B cell (primary cell): ENCODE data around the gene SSBP3. TPM values are rescaled to one million over a fixed set of nuclear protein-coding genes. Genes with fewer than 3 reads are reported as not detected.
"Not testable (repeated sequence)": the region's sequence is repeated elsewhere in the genome, so short reads cannot be mapped to it uniquely, and the experiment has no call there.

Source experiments
- ATAC-seq: fragments of 200-7000 bp; cut with Tn5 transposase; one replicate; pipeline ENCODE4 v1.10.0; 2021; ENCODE audit warnings: low read depth, mild to moderate bottlenecking, moderate number of reproducible peaks, moderate library complexity
- CTCF ChIA-PET: fragments of 350-600 bp; sonication (Branson Sonifier 250); formaldehyde crosslinking; loops from one replicate; lab custom pipeline; 2021; ENCODE audit warnings: antibody characterized with exemption, inconsistent platforms; lab: Charles Lee
- POLR2A ChIA-PET: fragments of 350-600 bp; sonication (Branson Sonifier 250); formaldehyde crosslinking; loops from one replicate; lab custom pipeline; 2021; ENCODE audit warnings: antibody characterized with exemption; lab: Charles Lee
- DNase-seq: peaks from one replicate; pipeline ENCODE4 v3.0.0; 2013
- H2AFZ ChIP-seq: 2 replicates; pipeline ENCODE4 v1.6.1; 2012; ENCODE audit warnings: mild to moderate bottlenecking, low read depth, low read length; ENCODE audit not compliant: insufficient read depth, poor library complexity, severe bottlenecking
- H3K27ac ChIP-seq, 2 donors: 1 replicate in 1 of 2; 2 replicates in 1 of 2; pipeline ENCODE4 v1.5.1; 2012 to 2013; ENCODE audit warnings: low read length in 2 of 2, mild to moderate bottlenecking in 2 of 2, moderate library complexity in 1 of 2
- H3K27me3 ChIP-seq, 4 experiments: fragments of 200-600 bp in 1 of 4; sonication (generic) in 1 of 4; replicated peaks in 1 of 4; 1 replicate in 2 of 4; 2 replicates in 2 of 4; pipeline versions ENCODE4 v1.6.1 to v1.7.0; 2013 to 2016; ENCODE audit warnings: low read length in 3 of 4, mild to moderate bottlenecking in 2 of 4, mixed read lengths in 1 of 4, moderate library complexity in 1 of 4; ENCODE audit not compliant: insufficient read depth in 4 of 4, control insufficient read depth in 3 of 4; ENCODE audit errors: control extremely low read depth in 1 of 4
- H3K36me3 ChIP-seq, 2 experiments: replicated peaks in 1 of 2; 1 replicate in 1 of 2; 2 replicates in 1 of 2; pipeline versions ENCODE4 v1.6.1 to v1.7.1; 2013; ENCODE audit warnings: low read length in 1 of 2; ENCODE audit not compliant: insufficient read depth in 2 of 2, control insufficient read depth in 1 of 2; ENCODE audit errors: control extremely low read depth in 1 of 2, extremely low read depth in 1 of 2
- H3K4me1 ChIP-seq, 2 donors: fragments of 200-600 bp in 1 of 2; sonication (generic) in 1 of 2; 1 replicate in 1 of 2; 2 replicates in 1 of 2; pipeline versions ENCODE4 v1.5.1 to v1.6.1; 2013 to 2017; ENCODE audit warnings: low read length in 2 of 2; ENCODE audit not compliant: control insufficient read depth in 2 of 2, insufficient read depth in 2 of 2
- H3K4me2 ChIP-seq: replicated peaks from 2 replicates; pipeline ENCODE3; 2012; ENCODE audit warnings: mild to moderate bottlenecking, low read depth, low read length; ENCODE audit not compliant: poor library complexity, severe bottlenecking
- H3K4me3 ChIP-seq, 5 experiments: fragments of 200-600 bp in 1 of 5; sonication (generic) in 1 of 5; 1 replicate in 3 of 5; 2 replicates in 2 of 5; pipeline versions ENCODE4 v1.5.1 to v1.7.0; 2011 to 2016; ENCODE audit warnings: low read length in 4 of 5, mild to moderate bottlenecking in 4 of 5, low read depth in 2 of 5, control low read depth in 1 of 5, moderate library complexity in 1 of 5; ENCODE audit not compliant: insufficient read depth in 1 of 5; ENCODE audit errors: control extremely low read depth in 1 of 5, extremely low read depth in 1 of 5
- H3K79me2 ChIP-seq: fragments of 200-600 bp; sonication (generic); one replicate; pipeline ENCODE4 v1.6.0; 2016; ENCODE audit warnings: low read length; ENCODE audit not compliant: control insufficient read depth, insufficient read depth
- H3K9ac ChIP-seq: fragments of 200-600 bp; sonication (generic); 2 replicates; pipeline ENCODE4 v1.6.1; 2017; ENCODE audit warnings: mild to moderate bottlenecking, low read length, moderate library complexity
- H3K9me3 ChIP-seq, 3 donors: one replicate each; pipeline versions ENCODE4 v1.6.1 to v1.7.1; 2013; ENCODE audit warnings: low read length in 2 of 3; ENCODE audit not compliant: control insufficient read depth in 2 of 3, insufficient read depth in 1 of 3; ENCODE audit errors: control extremely low read depth in 1 of 3
- H4K20me1 ChIP-seq: 2 replicates; pipeline ENCODE4 v1.6.0; 2012; ENCODE audit warnings: mild to moderate bottlenecking, low read length; ENCODE audit not compliant: insufficient read depth, control insufficient read depth, poor library complexity, severe bottlenecking
- H3K27ac Mint-ChIP-seq: one replicate; pipeline ENCODE4 v1.8.0; 2021; ENCODE audit warnings: mixed read lengths
- H3K27me3 Mint-ChIP-seq: one replicate; pipeline ENCODE4 v1.8.0; 2021; ENCODE audit warnings: mixed read lengths
- H3K4me1 Mint-ChIP-seq: one replicate; pipeline ENCODE4 v1.8.0; 2021; ENCODE audit warnings: mixed read lengths
- H3K4me3 Mint-ChIP-seq: one replicate; pipeline ENCODE4 v1.8.0; 2021; ENCODE audit warnings: mixed read lengths
- H3K9me3 Mint-ChIP-seq: one replicate; pipeline ENCODE4 v1.8.0; 2022; ENCODE audit warnings: mixed read lengths; ENCODE audit not compliant: insufficient read depth
- CTCF ChIP-seq: fragments of 200-600 bp; IDR thresholded peaks from one replicate; pipeline ENCODE4 v1.8.0; 2022; ENCODE audit warnings: antibody characterized with exemption, mild to moderate bottlenecking
- EZH2 ChIP-seq: IDR thresholded peaks from 2 replicates; pipeline ENCODE4 v1.6.1; 2012; ENCODE audit warnings: borderline replicate concordance, low read depth, mild to moderate bottlenecking, moderate library complexity, low read length; ENCODE audit not compliant: insufficient read depth, poor library complexity, severe bottlenecking
- WGBS: methylation state at CpG from one replicate; pipeline ENCODE4 v1.1.5; 2013; ENCODE audit warnings: missing lambda C conversion rate; ENCODE audit not compliant: insufficient coverage; 5-methylcytosine and 5-hydroxymethylcytosine counted together
- intact Hi-C: fragments of 100-400 bp; cut with micrococcal nuclease; formaldehyde crosslinking; loops from one replicate; pipeline ENCODE4 v1.10.0; 2022
- polyA plus RNA-seq: library from polyadenylated mRNA; depleted of rRNA; stranded (reverse); fragments of >200 nt; gene quantifications from 2 replicates; pipeline ENCODE4 v1.2.3, GENCODE V29; 2012
- total RNA-seq, 2 donors: library from RNA; stranded (reverse); fragments of 120-200 nt in 1 of 2; gene quantifications; 1 replicate in 1 of 2; 2 replicates in 1 of 2; pipeline versions ENCODE4 v1.2.3 to v1.2.4, GENCODE V29; 2013 to 2022

Gene SSBP3
- total and polyA plus RNA-seq, 2 donors (not counting 1 experiment from before 2014, with no cell fraction given) = 16.9 to 30.7 TPM

- Histone ChIP-seq H3K4me1 (no peaks in the 10 kb centered on the region), H4K20me1 (no peaks in the 10 kb centered on the region), H3K4me3 (no peak overlapping the region), H3K27ac (no peak overlapping the region), H2AFZ (no peak overlapping the region), H3K36me3 (no peaks in the 10 kb centered on the region), H3K27me3 (no peaks in the 10 kb centered on the region), H3K4me2 (no peak overlapping the region), H3K9ac (no peak overlapping the region), H3K79me2 (no peaks in the 10 kb centered on the region), H3K9me3 (no peaks in the 10 kb centered on the region)
- CTCF ChIA-PET = interaction anchor here (0.6 to 0.9 kb wide), 2 partner anchors 9 to 564 kb away, joined by 3 read pairs; no protein-coding TSS in a partner anchor
- no CpG with 5 or more reads among the region's 2 CpGs for whole genome bisulfite sequencing
- Mint-ChIP-seq H3K4me3 (no peak overlapping the region), H3K27ac (no peak overlapping the region), H3K27me3 (no peaks in the 10 kb centered on the region), H3K4me1 (no peaks in the 10 kb centered on the region), H3K9me3 (no peaks in the 10 kb centered on the region)
- ATAC-seq (no peak), DNase-seq (no peak)
- intact Hi-C loops = no loop called here
- no peak for TF ChIP-seq CTCF
- TF ChIP-seq EZH2 = no peak
- POLR2A ChIA-PET = interaction anchor here (0.7 kb wide), 1 partner anchor 50 kb away, joined by 7 read pairs; no protein-coding TSS in a partner anchor
Observed at GRCh38 chr1:54424398-54424797, 18.2 kb upstream of the SSBP3 start.

DNA sequence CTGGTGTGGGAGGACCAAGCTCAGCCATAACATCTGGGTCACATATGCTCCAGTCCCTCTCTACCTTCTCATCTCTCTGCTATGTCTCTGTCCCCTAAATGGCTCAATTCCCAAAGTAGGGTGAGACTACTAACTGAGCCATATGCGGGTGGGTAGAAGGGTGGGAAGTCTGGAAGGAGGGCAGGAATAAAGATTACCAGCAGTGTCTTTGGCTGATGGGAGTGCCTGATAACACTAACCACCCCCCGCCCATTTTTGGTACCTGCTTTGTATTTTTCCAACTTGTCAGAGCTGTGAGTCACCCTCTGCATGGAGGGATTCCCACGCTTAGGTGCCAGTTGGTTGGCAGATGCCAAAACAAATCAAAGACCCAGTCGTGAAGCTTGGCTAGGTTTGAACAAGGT is 14.9 kb upstream of the SSBP3 start:
- ChIA-PET CTCF (no interaction called here), POLR2A (no interaction called here)
- Histone ChIP-seq H3K27ac (no peak overlapping the region), H3K27me3 (peaks cover 0 to 5% (median 0%) of the 10 kb centered on the region in 4 experiments), H2AFZ (no peak overlapping the region), H3K4me3 (no peak overlapping the region), H3K79me2 (no peaks in the 10 kb centered on the region), H3K9ac (no peak overlapping the region), H3K4me1 (peaks cover 0 to 3% of the 10 kb centered on the region in 2 donors), H3K9me3 (no peaks in the 10 kb centered on the region), H3K36me3 (no peaks in the 10 kb centered on the region), H4K20me1 (no peaks in the 10 kb centered on the region), H3K4me2 (no peak overlapping the region)
- intact Hi-C loops = no loop called here
- H3K27me3 Mint-ChIP-seq = peaks cover 12% of the 10 kb centered on the region
- ATAC-seq (no peak), DNase-seq (no peak)
- H3K9me3 Mint-ChIP-seq = no peaks in the 10 kb centered on the region
- TF ChIP-seq CTCF = no peak
- TF ChIP-seq EZH2 = no peak
- H3K4me3 Mint-ChIP-seq = no peak overlapping the region
- no peaks in the 10 kb centered on the region for H3K4me1 Mint-ChIP-seq
- WGBS = 100% methylated on average over 3 of the region's 4 CpGs
- H3K27ac Mint-ChIP-seq = no peak overlapping the region

DNA sequence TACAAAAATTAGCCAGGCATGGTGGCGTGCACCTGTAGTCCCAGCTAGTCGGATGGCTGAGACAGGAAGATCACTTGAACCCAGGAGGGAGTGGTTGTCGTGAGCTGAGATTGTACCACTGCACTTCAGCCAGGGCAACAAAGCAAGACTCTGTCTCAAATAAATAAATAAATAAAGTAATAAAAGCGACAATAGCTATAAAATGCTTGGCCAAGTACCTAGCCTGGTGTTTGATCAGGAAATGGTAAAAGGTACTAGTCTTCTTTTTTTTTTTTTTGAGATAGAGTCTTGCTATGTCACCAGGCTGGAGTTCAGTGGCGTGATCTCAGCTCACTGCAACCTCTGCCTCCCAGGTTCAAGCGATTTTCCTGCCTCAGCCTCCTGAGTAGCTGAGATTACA is 12.4 kb upstream of the SSBP3 start:
- H3K27ac Mint-ChIP-seq, intact Hi-C loops, H3K4me1 Mint-ChIP-seq: not testable (repeated sequence)

More for the DNA sequence above, 12.4 kb upstream of the SSBP3 start:
- H2AFZ ChIP-seq, H3K9me3 ChIP-seq, POLR2A ChIA-PET, H3K4me1 ChIP-seq, H3K9ac ChIP-seq, H3K4me2 ChIP-seq, DNase-seq, ATAC-seq, H3K4me3 Mint-ChIP-seq, CTCF ChIA-PET, H4K20me1 ChIP-seq, H3K36me3 ChIP-seq, H3K27ac ChIP-seq, H3K4me3 ChIP-seq, H3K9me3 Mint-ChIP-seq, H3K79me2 ChIP-seq: not testable (repeated sequence)
- H3K27me3 ChIP-seq = peaks cover 0 to 13% (median 2%) of the 10 kb centered on the region in 4 experiments
- peaks cover 27% of the 10 kb centered on the region for H3K27me3 Mint-ChIP-seq
- WGBS = no CpG with 5 or more reads among the region's 6 CpGs
